K562 (cell line): ENCODE data around the gene ELMO1. TPM values are rescaled to one million over a fixed set of nuclear protein-coding genes. Genes with fewer than 3 reads are reported as not detected.

Experiments
- ATAC-seq: fragments of 200-7000 bp; cut with Tn5 transposase; 3 replicates; pipeline ENCODE4 v1.9.1; 2020; ENCODE audit warnings: moderate library complexity
- BruUV-seq: library from RNA; stranded (reverse); fragments of 400-500 nt; replicated peaks from 2 replicates; lab custom pipeline; 2021; lab: Mats Ljungman, UMichigan
- CTCF ChIA-PET: fragments of 300-600 bp; formaldehyde crosslinking; extraction: SDS; loops from one replicate; lab custom pipeline; 2021; ENCODE audit warnings: low intra/inter-chr PET ratio; lab: Yijun Ruan, JAX
- POLR2A ChIA-PET: fragments of 300-600, 350-650 bp; sonication (Branson Sonifier 250); formaldehyde crosslinking; extraction: SDS; loops from one replicate; lab custom pipeline; 2021; ENCODE audit warnings: antibody characterized with exemption, inconsistent platforms; lab: Yijun Ruan, JAX
- DNase-seq, 4 experiments: peaks; one replicate each; pipeline versions ENCODE4 v3.0.0 to v3.0.0-alpha.2; 2011 to 2018; ENCODE audit warnings: low spot score in 3 of 4, mixed read lengths in 3 of 4; ENCODE audit errors: extremely low read depth in 1 of 4
- FAIRE-seq: peaks from 2 replicates; lab custom pipeline; 2011; peaks lifted over from hg19 to GRCh38; lab: Jason Lieb, UNC
- H2AFZ ChIP-seq: 2 replicates; pipeline ENCODE4 v1.6.0; 2011; ENCODE audit warnings: low read depth, low read length, control low read depth, inconsistent platforms
- H3K27ac ChIP-seq: fragments of 200-600 bp; 3 replicates; pipeline ENCODE4 v1.8.0; 2011; ENCODE audit warnings: low read depth, mild to moderate bottlenecking, control low read depth, inconsistent platforms, low read length, moderate library complexity, mixed read lengths; ENCODE audit errors: extremely low read depth
- H3K27me3 ChIP-seq, 2 experiments: fragments of 300-600 bp in 1 of 2; 2 replicates in 1 of 2; 3 replicates in 1 of 2; pipeline versions ENCODE4 v1.6.0 to v1.8.0; 2011; ENCODE audit warnings: inconsistent platforms in 2 of 2, low read length in 2 of 2, mild to moderate bottlenecking in 1 of 2, mixed read lengths in 1 of 2, moderate library complexity in 1 of 2; ENCODE audit not compliant: control insufficient read depth in 2 of 2, insufficient read depth in 2 of 2
- H3K36me3 ChIP-seq: fragments of 300-600 bp; 3 replicates; pipeline ENCODE4 v1.8.0; 2011; ENCODE audit warnings: mild to moderate bottlenecking, low read length, inconsistent platforms; ENCODE audit not compliant: control insufficient read depth, insufficient read depth
- H3K4me1 ChIP-seq, 2 experiments: fragments of 200-600 bp in 1 of 2; replicated peaks in 1 of 2; 2 replicates in 1 of 2; 3 replicates in 1 of 2; pipeline versions ENCODE4 v1.5.1 to v1.8.0; 2011; ENCODE audit warnings: inconsistent platforms in 2 of 2, low read length in 2 of 2, mild to moderate bottlenecking in 1 of 2, mixed read lengths in 1 of 2, moderate library complexity in 1 of 2; ENCODE audit not compliant: control insufficient read depth in 2 of 2, insufficient read depth in 2 of 2
- H3K4me2 ChIP-seq: 2 replicates; pipeline ENCODE4 v1.6.1; 2011; ENCODE audit warnings: low read length, control low read depth, inconsistent platforms, mixed read lengths; ENCODE audit not compliant: insufficient read depth
- H3K4me3 ChIP-seq: fragments of 200-600 bp; sonication (generic), shearing (Covaris generic); 2 replicates; pipeline ENCODE4 v1.5.1; 2016; ENCODE audit warnings: control low read depth, inconsistent platforms
- H3K79me2 ChIP-seq: fragments of 200-600 bp; 3 replicates; pipeline ENCODE4 v1.8.0; 2011; ENCODE audit warnings: low read length, inconsistent platforms; ENCODE audit not compliant: control insufficient read depth, insufficient read depth
- H3K9ac ChIP-seq, 2 experiments: 2 replicates each; pipeline versions ENCODE4 v1.6.0 to v1.6.1; 2011; ENCODE audit warnings: low read depth in 2 of 2, low read length in 2 of 2, control low read depth in 1 of 2, inconsistent platforms in 1 of 2, mild to moderate bottlenecking in 1 of 2, mixed read lengths in 1 of 2; ENCODE audit not compliant: insufficient read depth in 1 of 2
- H3K9me1 ChIP-seq: one replicate; pipeline ENCODE4 v1.6.0; 2011; ENCODE audit warnings: inconsistent platforms, mild to moderate bottlenecking, low read length, moderate library complexity; ENCODE audit not compliant: control insufficient read depth, insufficient read depth
- H3K9me3 ChIP-seq: replicated peaks from 2 replicates; pipeline ENCODE4 v1.5.1; 2011; ENCODE audit warnings: low read depth, low read length, inconsistent platforms; ENCODE audit not compliant: control insufficient read depth, insufficient read depth
- H4K20me1 ChIP-seq: replicated peaks from 2 replicates; pipeline ENCODE4 v1.6.1; 2011; ENCODE audit warnings: low read length, inconsistent platforms, mixed read lengths; ENCODE audit not compliant: control insufficient read depth, insufficient read depth
- KLF16 ChIP-seq: IDR thresholded peaks from 2 replicates; pipeline ENCODE4 v1.6.1; 2016; ENCODE audit warnings: antibody characterized with exemption
- RAD21 ChIP-seq, 2 experiments: fragments of 250-450 bp in 1 of 2; fragments of 450-650 bp in 1 of 2; sonication (Bioruptor Pico) in 1 of 2; formaldehyde crosslinking in 1 of 2; IDR thresholded peaks in 1 of 2; conservative IDR thresholded peaks in 1 of 2; 2 replicates each; pipeline versions ENCODE4 v1.4.0 to v1.8.0; 2020 to 2022; ENCODE audit warnings: mild to moderate bottlenecking in 2 of 2, moderate library complexity in 1 of 2
- SMC3 ChIP-seq: conservative IDR thresholded peaks from 2 replicates; pipeline ENCODE4 v1.6.1; 2011; ENCODE audit warnings: low read depth, low read length, improper control_type of control experiment; ENCODE audit not compliant: insufficient read depth
- STAG1 ChIP-seq: sonication (generic); formaldehyde crosslinking; IDR thresholded peaks from 2 replicates; pipeline ENCODE4 v1.5.0; 2020; ENCODE audit warnings: missing genetic modification reagents, borderline replicate concordance
- ZNF239 ChIP-seq: fragments of 250-450 bp; sonication (Bioruptor Pico); IDR thresholded peaks from 2 replicates; pipeline ENCODE4 v1.4.0; 2020; ENCODE audit warnings: mild to moderate bottlenecking
- WGBS: fragments of 100-300 bp; shearing (Covaris generic); methylation state at CpG from one replicate; pipeline ENCODE4 v1.1.6; 2016; ENCODE audit warnings: low coverage, mixed read lengths; ENCODE audit not compliant: insufficient coverage; ENCODE audit errors: missing lambda C conversion rate; 5-methylcytosine and 5-hydroxymethylcytosine counted together
- in situ Hi-C: fragments of 300-500 bp; cut with MboI; formaldehyde crosslinking; loops from 4 replicates; pipeline ENCODE4 v1.15.0; 2018; ENCODE audit warnings: inconsistent platforms, mixed read lengths
- intact Hi-C: fragments of 100-400 bp; cut with micrococcal nuclease; formaldehyde crosslinking; loops from 2 replicates; pipeline ENCODE4 v1.14.2; 2022
- polyA plus RNA-seq, 8 experiments: library from polyadenylated mRNA; depleted of rRNA in 4 of 8; stranded (reverse) in 5 of 8; unstranded in 3 of 8; fragments of >200 nt; fragmentation: Nextera tagmentation in 2 of 8; fragmentation: Illumina TruSeq in 1 of 8; extraction: Ambion mirVana in 2 of 8; extraction: Trizol in 1 of 8; gene quantifications; 2 replicates each; pipeline versions ENCODE4 v1.2.1 to v1.2.3, GENCODE V29; 2011 to 2014; ENCODE audit warnings: inconsistent platforms in 1 of 8, missing spikeins in 1 of 8
- total RNA-seq, 7 experiments: library from RNA; depleted of rRNA in 6 of 7; stranded (reverse); fragments of >200 nt in 6 of 7; fragmentation: Illumina TruSeq in 2 of 7; extraction: Trizol in 2 of 7; gene quantifications; 2 replicates each; pipeline versions ENCODE4 v1.2.1 to v1.2.3, GENCODE V29; 2011 to 2021; ENCODE audit warnings: low replicate concordance in 1 of 7
- TF ChIP-seq, protein P1 (sequence below), 3 experiments: IDR thresholded peaks in 2 of 3; conservative IDR thresholded peaks in 1 of 3; 2 replicates each; pipeline ENCODE4 v1.5.1; 2011 to 2012; ENCODE audit warnings: low read length in 3 of 3, mild to moderate bottlenecking in 3 of 3, control low read depth in 2 of 3, improper control_type of control experiment in 1 of 3, inconsistent platforms in 1 of 3, low read depth in 1 of 3, mixed read lengths in 1 of 3, moderate library complexity in 1 of 3; ENCODE audit not compliant: insufficient read depth in 2 of 3
- TF ChIP-seq, protein P2 (sequence below), 2 experiments: fragments of 450-650 bp; formaldehyde crosslinking in 1 of 2; IDR thresholded peaks; 2 replicates each; pipeline versions ENCODE4 v1.4.0 to v1.6.1; 2014 to 2020; ENCODE audit warnings: mild to moderate bottlenecking in 2 of 2, borderline replicate concordance in 1 of 2, low read depth in 1 of 2
- TF ChIP-seq, protein P3 (sequence below): fragments of 450-650 bp; formaldehyde crosslinking; IDR thresholded peaks from 2 replicates; pipeline ENCODE4 v1.4.0; 2020; ENCODE audit warnings: mild to moderate bottlenecking, moderate library complexity

Gene ELMO1
- total and polyA plus RNA-seq, 9 of the 15 experiments (the other 6 are each of a cell fraction or from before 2014, with no cell fraction given) = 0.36 to 7.2 (median 3.6) TPM

DNA sequence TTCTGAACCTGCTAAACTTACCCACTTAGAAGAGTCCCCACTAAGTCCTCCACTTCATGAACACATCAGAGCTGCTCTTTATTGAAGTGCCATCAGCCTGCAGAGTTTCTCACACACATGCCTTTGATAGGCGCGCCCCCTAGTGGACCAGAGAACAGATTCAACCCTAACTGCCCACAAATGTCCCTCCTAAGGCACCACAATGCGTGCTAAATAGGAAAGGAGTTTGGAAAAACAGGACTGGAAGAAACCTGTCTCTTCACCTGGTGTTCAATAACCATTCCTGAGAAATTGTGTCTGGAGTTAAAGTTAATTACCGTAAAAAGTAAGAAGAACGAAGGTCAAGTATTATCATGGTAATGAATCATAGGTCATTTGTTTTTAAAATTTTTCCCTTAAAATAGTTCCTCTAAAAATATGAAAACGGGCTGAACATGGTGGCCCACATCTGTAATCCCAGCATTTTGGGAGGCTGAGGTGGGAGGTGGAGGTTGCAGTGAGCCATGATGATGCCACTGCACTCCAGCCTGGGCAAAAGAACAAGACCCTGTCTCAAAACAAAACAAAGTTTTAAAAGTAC lies 249.7 kb downstream of the ELMO1 start:
- ATAC-seq (peak; percentile 95), DNase-seq (peak; percentile 64 to 80 (median 70)), FAIRE-seq (peak; percentile 94)
- no TSS peak for BruUV-seq
- 2% methylated on average over 6 of the region's 6 CpGs for WGBS
- CTCF ChIA-PET = interaction anchor here (0.6 to 1.7 kb wide), 5 partner anchors 9 to 1282 kb away, joined by 3 to 7 read pairs (median 3); no protein-coding TSS in a partner anchor
- Histone ChIP-seq H3K4me1 (no peaks in the 10 kb centered on the region), H3K4me2 (no peak overlapping the region), H3K27me3 (peaks cover 2 to 6% of the 10 kb centered on the region in 2 experiments; a peak in 3 of 5 replicates), H3K9me3 (no peaks in the 10 kb centered on the region), H4K20me1 (no peaks in the 10 kb centered on the region), H3K9me1 (no peaks in the 10 kb centered on the region), H3K36me3 (no peaks in the 10 kb centered on the region), H2AFZ (no peak overlapping the region), H3K79me2 (no peaks in the 10 kb centered on the region), H3K27ac (no peak overlapping the region), H3K4me3 (no peak overlapping the region), H3K9ac (no peak overlapping the region)
- POLR2A ChIA-PET = no interaction called here
- intact Hi-C loops = loop anchor here (1.0 to 5.0 kb wide), 4 partner anchors 102 to 726 kb away; no protein-coding TSS in a partner anchor
- in situ Hi-C loops = no loop called here
- peak; percentile 67 to 79 for TF ChIP-seq RAD21 (CRISPR knock-in tag; conservative IDR thresholded peaks at IDR 0.05 in 1 of 2, IDR thresholded peaks at IDR 0.05 in 1 of 2)
- TF ChIP-seq, protein P1, sequence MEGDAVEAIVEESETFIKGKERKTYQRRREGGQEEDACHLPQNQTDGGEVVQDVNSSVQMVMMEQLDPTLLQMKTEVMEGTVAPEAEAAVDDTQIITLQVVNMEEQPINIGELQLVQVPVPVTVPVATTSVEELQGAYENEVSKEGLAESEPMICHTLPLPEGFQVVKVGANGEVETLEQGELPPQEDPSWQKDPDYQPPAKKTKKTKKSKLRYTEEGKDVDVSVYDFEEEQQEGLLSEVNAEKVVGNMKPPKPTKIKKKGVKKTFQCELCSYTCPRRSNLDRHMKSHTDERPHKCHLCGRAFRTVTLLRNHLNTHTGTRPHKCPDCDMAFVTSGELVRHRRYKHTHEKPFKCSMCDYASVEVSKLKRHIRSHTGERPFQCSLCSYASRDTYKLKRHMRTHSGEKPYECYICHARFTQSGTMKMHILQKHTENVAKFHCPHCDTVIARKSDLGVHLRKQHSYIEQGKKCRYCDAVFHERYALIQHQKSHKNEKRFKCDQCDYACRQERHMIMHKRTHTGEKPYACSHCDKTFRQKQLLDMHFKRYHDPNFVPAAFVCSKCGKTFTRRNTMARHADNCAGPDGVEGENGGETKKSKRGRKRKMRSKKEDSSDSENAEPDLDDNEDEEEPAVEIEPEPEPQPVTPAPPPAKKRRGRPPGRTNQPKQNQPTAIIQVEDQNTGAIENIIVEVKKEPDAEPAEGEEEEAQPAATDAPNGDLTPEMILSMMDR (IDR thresholded peaks at IDR 0.05 in 2 of 3, conservative IDR thresholded peaks at IDR 0.05 in 1 of 3; ENCODE audit: insufficient read depth in 2 of 3, low read depth in 1 of 3, low read length in 3 of 3) = peak; percentile 79 to 85 (median 79)
- TF ChIP-seq, protein P2, sequence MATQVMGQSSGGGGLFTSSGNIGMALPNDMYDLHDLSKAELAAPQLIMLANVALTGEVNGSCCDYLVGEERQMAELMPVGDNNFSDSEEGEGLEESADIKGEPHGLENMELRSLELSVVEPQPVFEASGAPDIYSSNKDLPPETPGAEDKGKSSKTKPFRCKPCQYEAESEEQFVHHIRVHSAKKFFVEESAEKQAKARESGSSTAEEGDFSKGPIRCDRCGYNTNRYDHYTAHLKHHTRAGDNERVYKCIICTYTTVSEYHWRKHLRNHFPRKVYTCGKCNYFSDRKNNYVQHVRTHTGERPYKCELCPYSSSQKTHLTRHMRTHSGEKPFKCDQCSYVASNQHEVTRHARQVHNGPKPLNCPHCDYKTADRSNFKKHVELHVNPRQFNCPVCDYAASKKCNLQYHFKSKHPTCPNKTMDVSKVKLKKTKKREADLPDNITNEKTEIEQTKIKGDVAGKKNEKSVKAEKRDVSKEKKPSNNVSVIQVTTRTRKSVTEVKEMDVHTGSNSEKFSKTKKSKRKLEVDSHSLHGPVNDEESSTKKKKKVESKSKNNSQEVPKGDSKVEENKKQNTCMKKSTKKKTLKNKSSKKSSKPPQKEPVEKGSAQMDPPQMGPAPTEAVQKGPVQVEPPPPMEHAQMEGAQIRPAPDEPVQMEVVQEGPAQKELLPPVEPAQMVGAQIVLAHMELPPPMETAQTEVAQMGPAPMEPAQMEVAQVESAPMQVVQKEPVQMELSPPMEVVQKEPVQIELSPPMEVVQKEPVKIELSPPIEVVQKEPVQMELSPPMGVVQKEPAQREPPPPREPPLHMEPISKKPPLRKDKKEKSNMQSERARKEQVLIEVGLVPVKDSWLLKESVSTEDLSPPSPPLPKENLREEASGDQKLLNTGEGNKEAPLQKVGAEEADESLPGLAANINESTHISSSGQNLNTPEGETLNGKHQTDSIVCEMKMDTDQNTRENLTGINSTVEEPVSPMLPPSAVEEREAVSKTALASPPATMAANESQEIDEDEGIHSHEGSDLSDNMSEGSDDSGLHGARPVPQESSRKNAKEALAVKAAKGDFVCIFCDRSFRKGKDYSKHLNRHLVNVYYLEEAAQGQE (IDR thresholded peaks at IDR 0.05; ENCODE audit: borderline replicate concordance) = peak; percentile 25; the same call in 1 of the 2 replicates
- TF ChIP-seq, protein P2 (CRISPR knock-in tag; IDR thresholded peaks at IDR 0.05; ENCODE audit: low read depth) = no peak
- peak; percentile 46 for TF ChIP-seq SMC3
- TF ChIP-seq ZNF239 (CRISPR knock-in tag) = no peak
- peak; percentile 41; the same call in 1 of the 2 replicates for TF ChIP-seq STAG1 (CRISPR knock-in tag)
- peak; percentile 15; the same call in 1 of the 2 replicates for TF ChIP-seq KLF16
- TF ChIP-seq, protein P3, sequence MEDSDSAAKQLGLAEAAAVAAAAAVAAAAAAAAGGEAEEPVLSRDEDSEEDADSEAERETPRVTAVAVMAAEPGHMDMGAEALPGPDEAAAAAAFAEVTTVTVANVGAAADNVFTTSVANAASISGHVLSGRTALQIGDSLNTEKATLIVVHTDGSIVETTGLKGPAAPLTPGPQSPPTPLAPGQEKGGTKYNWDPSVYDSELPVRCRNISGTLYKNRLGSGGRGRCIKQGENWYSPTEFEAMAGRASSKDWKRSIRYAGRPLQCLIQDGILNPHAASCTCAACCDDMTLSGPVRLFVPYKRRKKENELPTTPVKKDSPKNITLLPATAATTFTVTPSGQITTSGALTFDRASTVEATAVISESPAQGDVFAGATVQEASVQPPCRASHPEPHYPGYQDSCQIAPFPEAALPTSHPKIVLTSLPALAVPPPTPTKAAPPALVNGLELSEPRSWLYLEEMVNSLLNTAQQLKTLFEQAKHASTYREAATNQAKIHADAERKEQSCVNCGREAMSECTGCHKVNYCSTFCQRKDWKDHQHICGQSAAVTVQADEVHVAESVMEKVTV = 0 out of 2 replicates have a peak, but pooled peaks have one; percentile 39
